ENCODE measurements around the gene IFNG. TPM values are rescaled to one million over a fixed set of nuclear protein-coding genes. Genes with fewer than 3 reads are reported as not detected.

The IFNG gene
- total and polyA plus RNA-seq, 10 of the 15 experiments (the other 5 are each of a cell fraction or from before 2014, with no cell fraction given), result 0.10 to 1.4 (median 0.25) TPM; not detected in 2

GRCh38 chr12:68122236-68122920, 37.2 kb downstream of the IFNG start:
- in situ Hi-C loops (cut with MboI), result no loop called here
- Histone ChIP-seq H3K4me1 (ENCODE audit: control insufficient read depth, insufficient read depth, low read length) (peaks cover 12% of the 10 kb centered on the region), H4K20me1 (ENCODE audit: control insufficient read depth, insufficient read depth) (no peaks in the 10 kb centered on the region), H3K36me3 (ENCODE audit: control insufficient read depth in 2 of 2, insufficient read depth in 2 of 2, low read length in 1 of 2) (no peaks in the 10 kb centered on the region), H3K27me3 (replicated peaks in 1 of 2; ENCODE audit: control insufficient read depth in 2 of 2, insufficient read depth in 2 of 2, low read length in 1 of 2) (no peaks in the 10 kb centered on the region), H3K79me2 (ENCODE audit: control insufficient read depth, insufficient read depth, low read length) (no peaks in the 10 kb centered on the region), H2AFZ (ENCODE audit: control insufficient read depth, low read depth, low read length) (no peak overlapping the region), H3K4me3 (no peak overlapping the region), H3K4me2 (ENCODE audit: control insufficient read depth, insufficient read depth) (no peak overlapping the region), H3K9me3 (replicated peaks; ENCODE audit: control insufficient read depth, insufficient read depth, low read length) (no peaks in the 10 kb centered on the region), H3K27ac (ENCODE audit: control insufficient read depth, insufficient read depth) (no peak overlapping the region), H3K9ac (ENCODE audit: control insufficient read depth, insufficient read depth, low read length) (no peak overlapping the region)
- WGBS (ENCODE audit: insufficient coverage, insufficient replicate concordance, low lambda C conversion rate, missing lambda C conversion rate), result 47% methylated on average over 3 of the region's 3 CpGs
- FAIRE-seq, result no peak
- TF ChIP-seq SREBF1 (IDR thresholded peaks at IDR 0.05; ENCODE audit: low read length), result no peak
- no peak for TF ChIP-seq STAT3 (IDR thresholded peaks at IDR 0.05; ENCODE audit: low read depth, low read length)
- no peak for TF ChIP-seq ATF7 (IDR thresholded peaks at IDR 0.05; ENCODE audit: low read depth)
- TF ChIP-seq NR2C1 (IDR thresholded peaks at IDR 0.05), result no peak
- TF ChIP-seq KLF5 (IDR thresholded peaks at IDR 0.05; ENCODE audit: partially characterized antibody), result no peak
- DNase-seq (ENCODE audit: low read depth, low spot score), result no peak
- ChIA-PET CTCF (interaction anchor here (0.6 to 2.8 kb wide), 5 partner anchors 9 to 121 kb away, joined by 4 to 19 read pairs (median 5); partner anchors contain the start of gene IFNG), SMC1A (ENCODE audit: uncharacterized antibody, unreplicated experiment) (interaction anchor here (0.8 to 2.4 kb wide), 5 partner anchors 12 to 119 kb away, joined by 3 to 8 read pairs (median 3); no protein-coding TSS in a partner anchor), RAD21 (ENCODE audit: unreplicated experiment) (interaction anchor here (1.6 kb wide), 1 partner anchor 36 kb away, joined by 4 read pairs; no protein-coding TSS in a partner anchor), POLR2A (no interaction called here)
- intact Hi-C loops (cut with micrococcal nuclease; ENCODE audit: unreplicated experiment), result no loop called here
- BruUV-seq (replicated peaks), result no TSS peak
- no peak for ATAC-seq

DNA sequence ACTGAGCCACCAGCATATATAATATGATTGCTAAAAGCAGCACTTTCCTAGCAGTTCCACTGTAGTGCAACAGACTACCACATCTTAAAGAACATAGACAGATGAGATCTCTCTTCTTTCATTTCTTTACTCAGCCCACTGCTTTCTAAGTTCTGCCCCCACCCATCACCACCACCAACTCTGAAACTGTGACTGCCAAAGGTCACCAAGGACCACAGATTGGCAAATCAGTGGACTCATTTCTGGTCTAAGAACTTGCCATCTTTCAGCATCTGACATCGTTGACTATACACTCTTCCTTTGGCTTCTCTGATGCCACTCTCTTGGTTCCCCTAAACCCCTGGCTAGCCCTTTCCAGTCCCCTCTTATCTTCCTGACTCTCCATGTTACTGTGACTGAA, 38.4 kb downstream of the IFNG start:
- Histone ChIP-seq H3K36me3 (ENCODE audit: control insufficient read depth in 2 of 2, insufficient read depth in 2 of 2, low read length in 1 of 2) (no peaks in the 10 kb centered on the region), H3K9me3 (replicated peaks; ENCODE audit: control insufficient read depth, insufficient read depth, low read length) (no peaks in the 10 kb centered on the region), H3K79me2 (ENCODE audit: control insufficient read depth, insufficient read depth, low read length) (no peaks in the 10 kb centered on the region), H4K20me1 (ENCODE audit: control insufficient read depth, insufficient read depth) (no peaks in the 10 kb centered on the region), H2AFZ (ENCODE audit: control insufficient read depth, low read depth, low read length) (no peak overlapping the region), H3K27me3 (replicated peaks in 1 of 2; ENCODE audit: control insufficient read depth in 2 of 2, insufficient read depth in 2 of 2, low read length in 1 of 2) (no peaks in the 10 kb centered on the region), H3K27ac (ENCODE audit: control insufficient read depth, insufficient read depth) (no peak overlapping the region), H3K4me3 (no peak overlapping the region), H3K4me1 (ENCODE audit: control insufficient read depth, insufficient read depth, low read length) (peaks cover 12% of the 10 kb centered on the region), H3K9ac (ENCODE audit: control insufficient read depth, insufficient read depth, low read length) (no peak overlapping the region), H3K4me2 (ENCODE audit: control insufficient read depth, insufficient read depth) (no peak overlapping the region)
- no peak for DNase-seq (ENCODE audit: low read depth, low spot score)
- TF ChIP-seq, protein P1, sequence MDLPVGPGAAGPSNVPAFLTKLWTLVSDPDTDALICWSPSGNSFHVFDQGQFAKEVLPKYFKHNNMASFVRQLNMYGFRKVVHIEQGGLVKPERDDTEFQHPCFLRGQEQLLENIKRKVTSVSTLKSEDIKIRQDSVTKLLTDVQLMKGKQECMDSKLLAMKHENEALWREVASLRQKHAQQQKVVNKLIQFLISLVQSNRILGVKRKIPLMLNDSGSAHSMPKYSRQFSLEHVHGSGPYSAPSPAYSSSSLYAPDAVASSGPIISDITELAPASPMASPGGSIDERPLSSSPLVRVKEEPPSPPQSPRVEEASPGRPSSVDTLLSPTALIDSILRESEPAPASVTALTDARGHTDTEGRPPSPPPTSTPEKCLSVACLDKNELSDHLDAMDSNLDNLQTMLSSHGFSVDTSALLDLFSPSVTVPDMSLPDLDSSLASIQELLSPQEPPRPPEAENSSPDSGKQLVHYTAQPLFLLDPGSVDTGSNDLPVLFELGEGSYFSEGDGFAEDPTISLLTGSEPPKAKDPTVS (IDR thresholded peaks at IDR 0.05; ENCODE audit: low read depth, low read length), result no peak
- TF ChIP-seq EGR1 (IDR thresholded peaks at IDR 0.05; ENCODE audit: borderline replicate concordance in 1 of 2, low read depth in 2 of 2, low read length in 2 of 2) (no peak), TCF12 (IDR thresholded peaks at IDR 0.05; ENCODE audit: low read depth, low read length) (no peak), FOXK2 (IDR thresholded peaks at IDR 0.05) (no peak), IRF4 (IDR thresholded peaks at IDR 0.05; ENCODE audit: low read depth, low read length) (no peak), NR2C1 (IDR thresholded peaks at IDR 0.05) (no peak)
- TF ChIP-seq, protein P2, sequence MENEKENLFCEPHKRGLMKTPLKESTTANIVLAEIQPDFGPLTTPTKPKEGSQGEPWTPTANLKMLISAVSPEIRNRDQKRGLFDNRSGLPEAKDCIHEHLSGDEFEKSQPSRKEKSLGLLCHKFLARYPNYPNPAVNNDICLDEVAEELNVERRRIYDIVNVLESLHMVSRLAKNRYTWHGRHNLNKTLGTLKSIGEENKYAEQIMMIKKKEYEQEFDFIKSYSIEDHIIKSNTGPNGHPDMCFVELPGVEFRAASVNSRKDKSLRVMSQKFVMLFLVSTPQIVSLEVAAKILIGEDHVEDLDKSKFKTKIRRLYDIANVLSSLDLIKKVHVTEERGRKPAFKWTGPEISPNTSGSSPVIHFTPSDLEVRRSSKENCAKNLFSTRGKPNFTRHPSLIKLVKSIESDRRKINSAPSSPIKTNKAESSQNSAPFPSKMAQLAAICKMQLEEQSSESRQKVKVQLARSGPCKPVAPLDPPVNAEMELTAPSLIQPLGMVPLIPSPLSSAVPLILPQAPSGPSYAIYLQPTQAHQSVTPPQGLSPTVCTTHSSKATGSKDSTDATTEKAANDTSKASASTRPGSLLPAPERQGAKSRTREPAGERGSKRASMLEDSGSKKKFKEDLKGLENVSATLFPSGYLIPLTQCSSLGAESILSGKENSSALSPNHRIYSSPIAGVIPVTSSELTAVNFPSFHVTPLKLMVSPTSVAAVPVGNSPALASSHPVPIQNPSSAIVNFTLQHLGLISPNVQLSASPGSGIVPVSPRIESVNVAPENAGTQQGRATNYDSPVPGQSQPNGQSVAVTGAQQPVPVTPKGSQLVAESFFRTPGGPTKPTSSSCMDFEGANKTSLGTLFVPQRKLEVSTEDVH (IDR thresholded peaks at IDR 0.05; ENCODE audit: low read depth, partially characterized antibody), result no peak
- in situ Hi-C loops (cut with MboI), result no loop called here
- FAIRE-seq, result no peak
- SMC1A ChIA-PET (ENCODE audit: uncharacterized antibody, unreplicated experiment), result interaction anchor here (1.0 to 5.5 kb wide), 5 partner anchors 35 to 196 kb away, joined by 3 to 53 read pairs (median 5); partner anchors contain the start of gene IFNG
- intact Hi-C loops (cut with micrococcal nuclease; ENCODE audit: unreplicated experiment), result no loop called here
- no TSS peak for BruUV-seq (replicated peaks)
- RAD21 ChIA-PET (ENCODE audit: unreplicated experiment), result interaction anchor here (1.0 to 2.7 kb wide), 3 partner anchors 35 to 78 kb away, joined by 3 to 21 read pairs (median 7); partner anchors contain the start of gene IFNG
- CTCF ChIA-PET, result interaction anchor here (1.0 to 2.8 kb wide), 6 partner anchors 9 to 81 kb away, joined by 3 to 28 read pairs (median 4); partner anchors contain the start of gene IFNG
- POLR2A ChIA-PET, result no interaction called here
- WGBS (ENCODE audit: insufficient coverage, insufficient replicate concordance, low lambda C conversion rate, missing lambda C conversion rate), result 8% methylated on average over 1 of the region's 1 CpG
- ATAC-seq, result no peak
